AG20443 (cell line): ENCODE measurements around the gene APBA2.
"Not testable (repeated sequence)": the region's sequence is repeated elsewhere in the genome, so short reads cannot be mapped to it uniquely, and the experiment has no call there.

Experiments used
- DNase-seq: peaks from one replicate; pipeline ENCODE4 v3.0.0; 2012; ENCODE audit warnings: low spot score, mixed read lengths

APBA2 gene

DNA sequence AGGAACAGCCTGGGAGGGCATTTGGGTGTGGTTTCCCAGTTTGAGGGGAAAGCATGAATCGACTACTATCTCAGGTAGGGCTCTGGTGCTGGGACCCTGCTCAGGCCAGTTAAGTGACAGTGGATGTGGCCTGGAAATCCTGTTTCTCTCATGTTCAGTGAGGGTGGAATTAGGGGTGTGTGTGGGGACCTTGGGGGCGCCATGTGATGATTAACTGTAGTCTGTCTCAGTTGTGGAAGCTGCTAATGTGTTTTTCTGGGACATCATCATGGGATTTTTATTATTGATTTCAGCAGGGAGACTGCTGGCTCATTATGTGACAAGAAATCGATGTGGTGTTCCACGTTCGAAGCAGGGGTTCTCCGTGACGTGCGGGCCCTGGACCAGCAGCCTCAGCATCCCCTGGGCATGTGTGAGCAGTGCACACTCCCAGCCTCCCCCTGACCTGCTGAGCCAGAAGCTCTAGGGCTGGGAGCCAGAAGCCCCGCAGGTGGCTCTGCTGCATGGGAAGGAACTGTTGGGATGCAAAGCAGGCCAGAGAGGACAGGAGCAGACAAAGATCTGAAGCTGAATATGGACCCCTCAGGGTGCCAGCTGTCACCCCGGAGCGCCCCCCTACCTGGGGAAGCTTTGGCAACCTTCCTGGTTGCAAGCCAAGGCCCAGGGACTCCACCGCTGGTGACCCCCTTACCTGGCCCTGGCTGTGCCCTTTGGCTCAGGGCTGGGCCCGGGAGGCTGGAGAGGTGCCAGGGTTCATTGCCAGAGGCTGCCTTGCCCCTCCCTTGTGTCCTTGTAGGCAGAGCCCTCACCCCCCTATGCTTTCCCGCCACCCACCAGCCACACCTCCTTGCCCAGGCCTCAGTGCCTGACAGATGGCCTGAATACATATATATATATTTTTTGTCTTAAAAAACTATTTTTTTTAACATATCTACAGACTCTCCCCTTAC lies 149.8 kb downstream of the APBA2 start:
- DNase-seq: no peak

DNA sequence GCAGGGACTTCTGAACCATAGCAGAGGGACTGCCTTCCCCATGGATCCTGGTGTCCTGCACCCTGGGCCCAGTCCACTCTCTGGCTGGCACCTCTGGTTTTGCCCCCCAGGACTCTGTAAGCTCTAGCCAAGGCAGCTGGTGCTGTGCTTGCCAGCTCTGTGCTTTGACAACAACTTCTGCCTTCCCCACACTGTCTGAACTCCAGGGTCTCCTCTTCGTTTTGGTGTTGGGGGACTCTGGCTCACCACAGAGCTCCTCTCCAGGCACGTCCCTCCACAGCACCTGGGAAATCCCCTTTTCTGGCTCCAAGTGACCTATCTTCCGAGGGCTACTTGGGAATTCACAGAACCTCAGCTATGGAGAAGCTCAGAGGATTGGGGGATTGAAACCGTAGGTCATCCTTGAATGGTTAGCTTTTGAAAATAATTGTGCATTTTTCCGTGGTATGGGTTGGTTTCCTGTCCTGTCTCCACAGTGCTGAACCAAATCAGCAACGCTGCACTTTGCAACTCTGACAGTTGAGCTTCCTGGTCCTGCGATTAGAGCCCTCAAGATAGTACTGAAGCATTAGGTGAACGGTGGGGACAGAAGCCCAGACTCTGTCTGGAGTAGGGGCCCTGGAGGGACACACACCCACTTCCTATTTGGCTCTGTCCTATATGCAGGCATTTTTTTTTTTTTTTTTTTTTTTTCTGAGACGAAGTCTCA lies 152.4 kb downstream of the APBA2 start:
- no peak for DNase-seq

DNA sequence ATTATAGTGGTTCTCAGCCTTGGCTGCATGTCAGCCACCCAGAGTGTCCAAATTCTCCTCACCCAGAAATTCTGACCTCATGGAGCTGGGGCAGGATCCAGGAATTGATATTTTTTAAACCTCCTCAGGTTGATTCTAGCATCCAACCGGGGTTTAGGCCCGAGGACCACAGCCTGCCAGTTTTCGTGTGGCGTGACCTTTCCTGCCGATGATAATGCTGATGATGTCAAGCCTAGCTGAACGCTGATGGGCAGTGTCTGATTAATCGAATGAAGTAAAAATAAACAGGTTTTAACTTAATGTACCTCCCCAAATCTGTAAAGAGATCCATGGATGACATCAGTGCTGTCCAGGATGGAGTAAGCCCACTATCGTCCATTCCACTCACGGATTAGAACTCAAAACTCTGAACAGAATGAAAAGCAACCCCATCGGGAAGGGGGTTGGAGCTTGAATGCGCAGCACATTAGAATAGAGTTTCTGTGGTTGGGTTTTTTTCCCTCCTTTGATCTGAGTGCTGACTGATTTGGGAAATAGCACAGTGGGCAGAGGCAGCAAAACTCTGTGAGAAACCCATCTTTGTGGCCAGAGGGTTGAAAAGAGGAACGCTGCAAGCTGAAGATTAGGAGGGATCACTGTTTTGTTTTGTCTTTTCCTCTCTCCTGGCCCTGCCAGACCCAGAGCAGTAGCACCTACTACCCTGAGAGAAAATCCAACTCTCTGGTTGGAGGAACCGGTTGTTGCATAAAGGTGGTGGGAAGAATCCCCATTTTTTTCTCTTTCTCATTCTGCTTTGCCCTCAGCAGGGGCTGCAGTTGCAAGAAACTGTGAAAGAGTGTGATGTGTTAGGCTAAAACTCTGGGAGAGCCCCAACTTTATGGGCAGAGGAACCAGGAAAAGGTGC lies 153.9 kb downstream of the APBA2 start:
- no peak for DNase-seq

DNA sequence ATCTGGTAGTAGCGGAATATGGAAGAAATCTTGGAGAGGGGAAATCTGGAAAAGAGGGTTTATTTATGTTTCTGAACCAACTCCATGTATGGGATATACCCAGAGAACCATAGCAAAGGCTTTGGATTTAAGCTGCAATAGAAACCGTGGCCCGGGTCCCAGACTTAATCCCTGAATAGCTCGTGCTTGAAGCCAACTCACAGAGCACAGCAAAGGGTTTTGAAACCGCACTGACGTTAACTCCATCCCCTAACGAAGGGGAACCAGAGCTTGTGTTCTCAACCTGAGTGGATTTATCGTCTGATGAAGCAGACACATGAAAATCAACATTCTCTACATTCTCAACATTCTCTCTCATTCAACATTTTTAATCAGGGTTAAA lies 154.6 kb downstream of the APBA2 start:
- no peak for DNase-seq

DNA sequence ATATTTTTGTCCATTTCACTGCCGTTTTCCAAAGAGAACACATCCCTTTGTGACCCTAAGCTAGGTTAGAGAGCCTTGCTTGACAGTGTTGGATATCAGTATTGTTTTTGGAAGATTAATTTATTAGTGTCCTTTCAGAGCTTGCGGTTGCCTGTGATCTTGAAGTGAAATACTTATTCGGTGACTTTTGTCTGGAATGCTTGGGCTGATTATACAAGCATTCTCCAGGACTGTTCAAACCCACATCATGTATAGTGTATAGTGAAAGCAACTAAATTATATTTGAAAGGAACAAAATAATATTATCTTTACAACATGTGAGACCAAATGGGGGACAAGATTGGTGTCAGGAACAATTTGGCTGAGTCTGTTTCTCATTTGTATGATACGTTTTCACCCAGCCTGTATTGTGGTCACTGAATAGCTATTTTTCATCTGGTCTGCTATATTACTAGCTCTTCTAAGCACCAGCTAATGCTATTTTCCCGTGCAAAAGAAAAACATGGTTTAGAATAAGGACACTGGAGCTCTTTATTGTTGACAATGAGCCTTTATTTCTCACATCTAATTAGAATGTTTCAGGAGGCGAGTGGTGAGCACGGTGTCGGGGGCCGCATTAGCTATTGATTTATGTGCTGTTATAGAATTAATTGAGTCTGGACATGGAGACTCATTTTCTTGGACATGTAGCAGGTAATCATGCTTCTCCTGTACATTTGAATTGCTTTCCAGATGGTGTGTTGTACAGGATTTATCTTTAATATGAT lies 158.1 kb downstream of the APBA2 start:
- DNase-seq: no peak

DNA sequence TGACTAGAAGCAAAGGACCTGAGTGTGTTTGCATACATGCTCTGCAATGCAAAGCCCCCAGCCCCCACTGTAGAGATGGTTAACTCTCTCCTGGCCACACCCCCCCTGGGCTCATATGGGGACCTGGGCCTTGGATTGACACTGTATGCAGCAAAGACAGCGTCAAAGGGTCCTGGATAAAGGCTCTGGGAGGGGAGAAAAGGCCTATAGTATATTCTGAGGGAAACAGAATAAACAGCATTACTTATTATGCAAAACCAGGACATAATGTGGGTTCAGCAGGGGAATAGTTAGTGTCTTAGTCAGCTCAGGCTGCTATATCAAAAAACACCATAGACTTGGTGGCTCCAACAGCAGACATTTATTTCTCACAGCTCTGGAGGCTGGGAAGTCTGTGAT lies 158.7 kb downstream of the APBA2 start:
- no peak for DNase-seq

DNA sequence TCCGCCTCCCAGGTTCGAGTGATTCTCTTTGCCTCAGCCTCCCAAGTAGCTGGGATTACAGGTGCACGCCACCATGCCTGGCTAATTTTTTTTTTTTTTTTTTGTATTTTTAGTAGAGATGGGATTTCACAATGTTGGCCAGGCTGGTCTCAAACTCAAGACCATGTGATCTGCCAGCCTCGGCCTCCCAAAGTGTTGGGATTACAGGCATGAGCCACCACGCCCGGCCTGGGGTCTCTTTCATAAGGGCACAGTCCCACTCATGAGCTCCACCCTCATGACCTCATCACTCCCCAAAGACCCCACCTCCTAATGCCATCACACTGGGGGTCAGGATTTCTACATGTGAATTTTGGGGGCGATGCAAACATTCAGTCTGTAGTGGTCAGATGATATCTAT lies 159.4 kb downstream of the APBA2 start:
- not testable (repeated sequence) for DNase-seq

DNA sequence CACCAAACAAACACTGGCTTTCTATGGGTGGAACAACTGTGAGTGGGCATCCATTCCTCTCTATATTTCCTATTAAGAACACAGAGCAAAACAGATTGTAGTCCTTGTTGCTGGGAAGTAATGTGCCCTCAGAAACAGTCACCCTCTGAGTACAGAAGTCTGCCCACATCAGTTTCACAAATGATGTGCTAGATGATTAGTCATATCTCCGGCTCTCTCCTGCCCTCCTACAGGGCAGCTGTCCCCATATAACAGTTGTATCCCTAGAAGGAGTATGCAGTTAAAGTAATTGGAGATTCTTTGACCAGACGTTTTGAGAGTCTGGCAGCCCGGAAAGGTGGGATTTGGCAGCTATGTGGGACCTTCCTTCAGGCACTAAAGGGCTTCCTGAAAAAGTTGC lies 159.9 kb downstream of the APBA2 start:
- DNase-seq: no peak

DNA sequence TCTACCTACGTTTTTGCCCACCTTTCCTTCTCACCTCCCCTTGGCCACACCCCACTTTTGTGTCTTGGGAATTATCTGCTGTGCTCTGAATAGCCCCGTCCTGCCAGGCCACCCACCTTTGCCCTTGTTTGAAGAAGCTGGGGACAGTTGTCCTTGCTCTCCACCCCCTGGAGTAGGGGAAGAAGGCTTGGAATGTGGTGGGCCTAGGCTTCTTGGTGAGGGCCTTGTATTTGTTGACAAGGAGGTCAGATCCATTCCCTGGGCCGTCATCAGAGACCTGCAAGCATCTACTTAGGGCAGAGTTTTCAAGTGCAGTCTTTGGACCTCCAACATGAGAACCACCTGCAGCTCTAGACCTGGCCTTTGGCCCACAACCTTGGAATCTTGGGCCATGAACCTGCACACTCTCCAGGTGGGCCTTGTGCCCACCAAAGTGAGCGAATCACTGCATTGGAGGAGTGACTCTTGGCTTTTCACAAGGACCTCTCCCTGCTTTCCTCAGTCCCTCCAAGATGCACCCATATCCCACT lies 160.6 kb downstream of the APBA2 start:
- no peak for DNase-seq

DNA sequence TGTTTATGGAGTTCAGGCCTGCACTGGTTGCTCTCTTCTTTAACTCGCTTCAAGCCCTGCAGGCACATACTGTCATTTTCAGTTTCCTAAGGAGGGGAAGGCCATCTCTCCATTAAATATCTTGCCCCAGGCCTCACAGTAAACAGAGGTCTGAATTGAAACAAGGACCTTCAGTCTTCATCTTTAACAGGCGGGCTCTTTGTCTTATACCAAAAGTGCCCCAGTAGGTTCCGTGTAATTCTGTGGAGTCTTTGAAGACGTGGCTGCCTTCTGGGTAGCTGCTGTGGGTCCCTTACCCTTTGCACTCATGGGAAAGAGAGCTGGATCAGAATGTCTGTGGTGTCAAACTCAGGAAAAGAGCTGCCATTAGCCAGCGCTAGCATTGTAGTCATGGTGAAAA lies 161.2 kb downstream of the APBA2 start:
- DNase-seq: no peak

DNA sequence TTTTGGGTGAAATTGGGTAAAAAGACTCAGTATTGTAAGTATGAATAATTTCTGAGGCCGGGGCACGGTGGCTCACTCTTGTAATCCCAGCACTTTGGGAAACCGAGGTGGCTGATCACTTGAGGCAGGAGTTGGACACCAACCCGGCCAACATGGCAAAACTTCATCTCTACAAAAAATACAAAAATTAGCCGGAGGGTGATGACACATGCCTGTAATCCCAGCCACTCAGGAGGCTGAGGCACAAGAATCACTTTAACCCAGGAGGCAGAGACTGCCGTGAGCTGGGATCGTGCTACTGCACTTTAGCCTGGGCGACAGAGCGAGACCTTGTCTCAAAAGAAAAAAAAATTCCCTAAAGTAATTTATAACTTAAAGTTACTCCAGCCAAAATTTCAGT lies 162.2 kb downstream of the APBA2 start:
- DNase-seq: no peak

DNA sequence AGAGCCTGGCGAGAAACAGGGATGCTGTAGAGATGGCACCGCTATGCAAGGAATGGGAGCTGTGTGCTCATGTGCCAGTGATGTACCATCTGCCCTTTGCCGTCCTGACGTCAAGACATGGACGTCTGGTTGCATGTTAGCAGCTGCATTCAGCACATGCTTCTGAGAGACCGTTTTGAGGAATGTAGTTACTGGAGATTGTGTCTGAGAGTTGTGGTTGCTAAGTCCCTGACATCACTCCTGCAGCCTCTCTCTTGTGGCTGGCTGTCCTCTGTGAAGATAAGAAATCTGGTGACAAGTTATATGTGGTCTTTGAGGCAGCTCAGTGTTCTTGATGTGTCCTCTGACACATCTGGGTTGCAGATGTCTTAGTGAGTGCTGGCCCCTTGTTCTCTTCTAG lies 165.1 kb downstream of the APBA2 start:
- DNase-seq: no peak

DNA sequence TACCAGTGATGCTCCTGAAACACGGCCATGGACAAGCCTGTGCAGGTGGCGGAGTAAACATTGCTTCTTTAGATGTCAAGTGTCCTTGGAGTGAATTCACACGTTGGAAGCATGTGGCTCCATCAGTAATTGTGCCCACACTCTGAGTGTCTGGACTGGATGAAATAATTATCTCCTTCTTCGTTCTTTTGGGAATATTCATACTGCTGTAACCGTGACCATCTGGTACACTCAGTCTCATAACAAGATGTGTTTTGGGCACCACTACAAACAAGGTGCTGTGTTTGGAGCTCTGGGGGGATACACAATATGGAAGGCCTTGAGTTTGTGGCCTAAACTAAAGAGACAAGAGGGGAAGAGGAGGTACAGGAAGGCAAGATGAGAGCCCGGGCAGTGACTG lies 165.6 kb downstream of the APBA2 start:
- no peak for DNase-seq

DNA sequence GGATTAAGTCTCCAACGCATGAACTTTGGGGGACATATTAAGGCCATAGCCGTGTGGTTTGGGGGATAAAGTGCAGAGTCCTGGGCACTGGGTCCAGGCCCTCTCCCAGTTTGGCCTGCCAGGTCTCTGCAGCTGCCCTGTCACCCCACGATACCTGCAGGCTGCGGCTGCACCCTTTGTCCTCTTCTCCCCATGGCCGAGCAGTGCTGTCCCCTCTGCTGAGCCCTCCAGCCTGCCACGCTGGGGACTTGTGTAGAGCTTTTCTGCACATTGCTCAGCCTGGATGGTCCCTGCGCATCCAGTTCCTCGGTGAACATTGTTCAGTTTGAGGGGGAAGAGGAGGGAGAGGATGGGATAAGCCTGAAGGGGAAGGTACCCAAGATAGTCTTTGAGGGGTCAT lies 167.2 kb downstream of the APBA2 start:
- DNase-seq: no peak

DNA sequence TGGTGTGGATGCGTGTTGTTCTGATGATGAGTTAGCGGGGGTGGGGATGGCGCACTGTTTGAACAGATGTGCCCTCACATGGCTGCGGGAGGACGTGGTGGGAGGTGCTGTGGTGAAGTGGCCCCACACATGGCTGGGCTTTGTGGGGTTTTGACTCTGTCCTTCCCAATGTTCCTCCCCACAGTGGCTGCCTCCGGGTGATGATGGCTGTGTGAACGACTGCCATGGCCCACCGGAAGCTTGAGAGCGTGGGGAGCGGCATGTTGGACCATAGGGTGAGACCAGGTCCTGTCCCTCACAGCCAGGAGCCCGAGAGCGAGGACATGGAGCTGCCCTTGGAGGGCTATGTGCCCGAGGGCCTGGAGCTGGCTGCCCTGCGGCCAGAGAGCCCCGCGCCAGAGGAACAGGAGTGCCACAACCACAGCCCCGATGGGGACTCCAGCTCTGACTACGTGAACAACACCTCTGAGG lies 167.9 kb downstream of the APBA2 start:
- no peak for DNase-seq

DNA sequence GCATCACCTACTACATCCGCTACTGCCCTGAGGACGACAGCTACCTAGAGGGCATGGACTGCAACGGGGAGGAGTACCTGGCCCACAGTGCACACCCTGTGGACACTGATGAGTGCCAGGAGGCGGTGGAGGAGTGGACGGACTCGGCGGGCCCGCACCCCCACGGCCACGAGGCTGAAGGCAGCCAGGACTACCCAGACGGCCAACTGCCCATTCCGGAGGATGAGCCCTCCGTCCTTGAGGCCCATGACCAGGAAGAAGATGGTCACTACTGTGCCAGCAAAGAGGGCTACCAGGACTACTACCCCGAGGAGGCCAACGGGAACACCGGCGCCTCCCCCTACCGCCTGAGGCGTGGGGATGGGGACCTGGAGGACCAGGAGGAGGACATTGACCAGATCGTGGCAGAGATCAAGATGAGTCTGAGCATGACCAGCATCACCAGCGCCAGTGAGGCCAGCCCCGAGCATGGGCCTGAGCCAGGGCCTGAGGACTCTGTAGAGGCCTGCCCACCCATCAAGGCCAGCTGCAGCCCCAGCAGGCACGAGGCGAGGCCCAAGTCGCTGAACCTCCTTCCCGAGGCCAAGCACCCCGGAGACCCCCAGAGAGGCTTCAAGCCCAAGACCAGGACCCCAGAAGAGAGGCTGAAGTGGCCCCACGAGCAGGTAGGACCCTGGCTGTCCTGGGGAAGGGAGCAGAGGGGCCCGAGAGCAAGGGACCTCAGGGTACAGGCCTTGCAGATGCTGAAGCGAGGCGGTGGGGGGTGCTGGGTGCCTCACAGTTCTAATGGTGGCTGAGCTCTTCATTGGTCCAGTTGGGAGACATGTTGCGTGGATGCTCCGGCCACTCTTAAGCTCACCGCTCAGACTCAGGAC lies 168.6 kb downstream of the APBA2 start:
- no peak for DNase-seq

DNA sequence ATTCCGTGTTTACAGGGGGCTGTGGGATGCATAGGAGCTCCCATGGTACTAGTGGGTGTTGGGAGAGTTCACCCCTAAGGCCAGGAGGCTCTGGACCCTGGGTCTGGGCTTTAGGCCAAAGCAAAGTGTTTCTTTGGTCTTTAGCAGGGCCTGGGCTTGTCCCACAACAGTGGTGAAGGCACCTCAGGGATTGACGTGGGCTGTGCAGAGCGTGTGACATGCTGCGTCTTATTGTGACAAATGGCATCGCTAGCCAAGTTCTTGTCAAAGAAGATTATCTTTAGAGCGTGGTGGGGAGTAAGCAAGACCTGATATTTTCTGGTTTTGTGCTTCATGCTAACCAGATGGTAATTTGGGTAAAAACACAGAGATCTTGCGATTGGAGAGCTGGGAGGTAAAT lies 170.1 kb downstream of the APBA2 start:
- no peak for DNase-seq

DNA sequence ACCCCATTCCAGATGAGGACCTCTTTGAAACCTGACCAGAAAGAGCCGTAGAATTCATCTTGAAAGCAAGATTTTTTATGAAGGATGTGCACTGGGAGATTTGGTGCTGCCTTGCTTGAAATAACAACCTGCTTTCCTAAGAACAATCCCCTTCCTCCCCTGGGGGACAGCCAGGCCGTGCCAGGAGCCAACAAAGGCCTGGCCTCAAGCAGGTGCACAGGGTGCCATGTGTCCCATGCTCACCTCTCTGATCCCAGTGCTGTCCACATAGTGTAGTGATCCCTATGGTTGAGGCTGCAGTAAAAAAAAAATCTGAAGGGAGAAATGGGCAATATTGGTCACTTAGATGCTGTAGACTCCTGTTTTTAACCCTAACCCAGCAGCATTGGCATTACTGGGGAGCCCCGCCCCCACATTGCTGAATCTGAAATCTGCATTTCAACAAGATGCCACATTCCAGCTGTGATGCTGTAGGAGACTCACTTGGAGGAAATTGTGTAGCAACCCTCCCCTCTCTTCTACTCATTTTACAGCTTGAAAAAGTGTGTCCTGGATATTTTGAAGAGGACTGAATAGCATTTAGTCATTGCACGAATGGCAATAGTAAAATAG lies 171.2 kb downstream of the APBA2 start:
- no peak for DNase-seq

DNA sequence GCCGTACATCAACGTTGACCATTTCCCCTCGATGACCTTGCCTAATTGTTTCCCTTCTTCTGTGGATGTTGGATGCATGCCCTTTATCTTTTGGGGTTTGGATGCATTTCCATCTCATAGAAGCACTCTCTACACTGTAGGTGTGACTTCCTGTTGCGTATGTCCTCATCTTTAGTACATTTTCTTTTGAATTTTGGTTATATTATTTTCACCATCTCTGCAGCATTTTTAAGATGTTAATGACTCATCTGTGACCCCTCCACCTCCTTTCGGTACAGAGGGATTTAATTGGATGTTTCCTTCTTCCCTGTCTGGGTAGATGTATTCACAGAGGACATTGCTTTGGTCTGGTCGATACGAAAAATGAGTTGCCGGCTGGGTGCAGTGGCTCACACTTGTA lies 172.1 kb downstream of the APBA2 start:
- DNase-seq: no peak
